ENCODE measurements around the gene BCL2L1.
"Not testable (repeated sequence)": the region's sequence is repeated elsewhere in the genome, so short reads cannot be mapped to it uniquely, and the experiment has no call there.

Gene BCL2L1

DNA sequence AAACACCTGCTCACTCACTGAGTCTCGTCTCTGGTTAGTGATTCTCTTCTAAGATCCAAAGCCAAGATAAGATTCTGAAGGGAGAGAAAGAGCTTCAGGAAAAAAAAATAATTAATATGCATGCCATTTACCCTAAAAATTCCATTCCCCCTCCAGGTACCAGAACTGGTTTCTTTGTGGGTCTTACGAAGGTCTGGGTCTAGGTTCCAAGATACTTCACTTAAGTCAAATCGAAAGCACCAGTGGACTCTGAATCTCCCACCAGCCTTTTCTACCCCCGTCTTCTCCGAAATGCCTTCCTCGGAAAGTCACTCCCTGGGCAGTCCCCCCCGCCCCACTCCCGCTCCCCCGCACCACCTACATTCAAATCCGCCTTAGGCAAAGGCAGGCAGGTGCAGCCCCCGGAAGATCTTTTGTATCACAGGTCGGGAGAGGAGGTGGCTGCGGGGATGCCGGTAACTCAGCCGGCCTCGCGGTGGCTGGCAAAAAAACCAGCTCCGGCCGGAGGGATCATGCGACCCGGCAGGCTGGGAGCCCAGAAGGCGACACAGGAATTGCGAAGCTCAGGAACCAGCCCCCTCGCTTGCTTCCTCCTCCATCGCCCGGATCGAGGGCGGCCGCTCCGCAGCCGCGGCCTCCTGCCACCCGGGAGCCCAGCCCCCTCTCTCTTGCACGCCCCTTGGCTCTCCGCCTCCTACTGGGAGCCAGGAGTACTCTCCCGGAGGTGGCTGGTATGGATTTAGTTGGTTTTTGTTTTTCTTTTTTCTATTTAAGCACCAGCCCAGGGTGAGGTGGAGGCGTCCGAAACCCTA lies at the start of gene BCL2L1:
BCL2L1 (minus strand) TSS at position 612 of the 812 bp plus-strand sequence. CDS start 650 bp downstream, outside the sequence.
- DNase-seq (ENCODE audit: low spot score) = peak; percentile 51

DNA sequence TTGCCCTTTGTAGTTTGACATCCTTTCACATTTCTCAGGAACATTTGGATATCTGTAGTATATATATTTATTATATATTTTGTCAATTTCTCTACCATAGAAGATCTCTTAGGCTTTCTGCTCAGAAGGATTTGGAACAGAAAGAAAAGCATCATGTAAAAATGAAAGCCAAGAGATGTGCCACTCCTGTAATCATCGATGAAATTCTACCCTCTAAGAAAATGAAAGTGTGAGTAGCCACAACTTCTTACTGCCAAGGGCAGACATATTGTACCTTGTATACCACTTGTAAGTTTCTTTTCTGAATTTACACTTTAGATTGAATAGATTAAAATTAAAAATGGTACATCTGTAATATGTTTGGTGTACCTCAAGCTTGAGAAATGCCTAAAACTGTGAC lies 47.6 kb upstream of the BCL2L1 start:
- DNase-seq (ENCODE audit: low spot score) = no peak

DNA sequence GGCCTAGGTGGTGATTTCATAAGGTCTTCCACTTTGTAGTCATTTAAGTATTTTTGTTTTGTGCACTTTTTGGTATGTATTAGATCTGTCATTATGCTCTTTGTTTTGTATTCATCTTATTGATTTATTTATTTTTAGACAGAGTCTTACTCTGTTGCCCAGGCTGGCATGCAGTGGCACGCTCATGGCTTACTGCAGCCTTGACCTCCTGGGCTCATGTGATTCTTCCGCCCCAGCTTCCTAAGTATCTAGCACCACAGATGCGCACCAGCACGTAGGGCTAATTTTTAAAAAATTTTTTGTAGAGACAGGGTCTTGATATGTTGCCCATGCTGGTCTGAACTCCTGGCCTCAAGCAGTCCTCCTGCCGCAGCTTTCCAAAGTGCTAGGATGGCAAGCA lies 47.0 kb upstream of the BCL2L1 start:
- DNase-seq (ENCODE audit: low spot score) = no peak

DNA sequence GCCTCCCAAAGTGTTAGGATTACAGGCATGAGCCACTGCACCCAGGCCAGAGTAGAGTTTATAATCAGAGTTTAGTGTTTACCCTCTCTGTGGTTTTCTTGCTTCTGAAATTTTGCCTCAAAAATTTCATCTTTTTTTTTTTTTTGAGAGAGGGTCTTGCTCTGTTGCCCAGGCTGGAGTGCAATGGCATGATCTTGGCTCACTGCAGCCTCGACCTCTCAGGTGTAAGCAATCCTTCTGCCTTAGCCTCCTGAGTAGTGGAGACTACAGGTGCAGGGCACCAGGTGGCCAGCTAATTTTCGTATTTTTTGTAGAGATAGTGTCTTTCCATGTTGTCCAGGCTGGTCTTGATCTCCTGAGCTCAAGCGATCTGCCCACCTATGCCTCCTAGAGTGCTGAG lies 45.1 kb upstream of the BCL2L1 start:
- DNase-seq (ENCODE audit: low spot score) = no peak

DNA sequence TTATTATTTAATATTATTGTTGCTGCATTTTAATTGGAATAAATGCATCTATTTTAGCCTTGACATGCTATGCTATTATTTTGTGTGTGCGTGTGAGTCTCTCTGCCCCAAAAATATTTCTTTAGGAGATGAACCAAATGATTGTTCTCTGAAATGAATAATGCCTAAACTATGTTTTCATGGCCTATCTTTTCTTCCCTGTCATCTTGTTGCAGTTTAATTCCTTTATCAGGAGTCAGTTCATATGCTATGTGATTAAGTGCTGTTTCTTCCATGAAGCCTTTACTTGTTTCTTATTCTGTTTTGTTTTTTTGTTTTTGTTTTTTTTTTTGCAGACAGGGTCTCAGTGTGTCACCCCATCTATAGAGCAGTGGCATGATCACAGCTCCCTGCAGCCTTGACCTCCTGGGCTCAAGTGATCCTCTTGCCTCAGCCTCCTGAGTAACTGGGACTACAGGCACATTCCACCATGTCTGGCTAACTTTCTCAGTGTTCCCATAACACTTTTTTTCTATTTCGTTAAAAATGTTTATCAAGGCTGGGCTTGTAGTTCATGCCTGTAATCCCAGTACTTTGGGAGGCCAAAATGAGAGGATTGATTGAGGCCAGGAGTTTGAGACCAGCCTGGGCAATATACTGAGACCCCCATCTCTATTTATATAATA lies 42.1 kb upstream of the BCL2L1 start:
- no peak for DNase-seq (ENCODE audit: low spot score)

DNA sequence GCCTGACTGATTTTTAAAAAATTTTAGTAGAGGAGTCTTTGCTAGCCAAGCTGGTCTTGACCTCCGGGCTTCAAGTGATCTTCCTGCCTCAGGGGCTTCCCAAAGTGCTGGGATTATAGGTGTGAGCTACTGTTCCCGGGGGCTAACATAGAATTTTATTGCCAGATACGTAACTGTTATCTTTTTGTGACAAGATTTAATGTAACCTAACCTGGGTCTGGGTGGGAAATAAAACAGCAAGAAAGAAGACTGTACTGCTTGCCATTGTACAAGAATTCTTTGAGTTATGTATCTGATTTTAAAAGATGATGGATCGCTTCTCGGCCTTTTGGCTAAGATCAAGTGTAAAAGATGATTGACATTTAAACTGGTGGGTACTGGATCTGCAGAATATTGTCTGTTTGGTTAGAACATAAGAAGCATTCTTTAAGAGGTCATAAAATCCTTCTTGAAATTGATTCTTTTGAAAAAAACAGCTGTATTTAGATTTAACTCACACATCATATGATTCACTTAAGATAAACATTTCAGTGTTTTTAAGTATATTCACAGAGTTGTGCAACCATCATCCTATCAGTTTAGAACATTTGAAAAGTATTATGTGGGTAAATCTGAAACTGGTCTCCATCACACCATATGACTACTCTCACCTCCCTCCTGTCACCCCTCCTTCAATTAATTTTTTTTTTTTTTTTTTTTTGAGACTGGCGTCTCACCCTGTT lies 38.0 kb upstream of the BCL2L1 start:
- no peak for DNase-seq (ENCODE audit: low spot score)

DNA sequence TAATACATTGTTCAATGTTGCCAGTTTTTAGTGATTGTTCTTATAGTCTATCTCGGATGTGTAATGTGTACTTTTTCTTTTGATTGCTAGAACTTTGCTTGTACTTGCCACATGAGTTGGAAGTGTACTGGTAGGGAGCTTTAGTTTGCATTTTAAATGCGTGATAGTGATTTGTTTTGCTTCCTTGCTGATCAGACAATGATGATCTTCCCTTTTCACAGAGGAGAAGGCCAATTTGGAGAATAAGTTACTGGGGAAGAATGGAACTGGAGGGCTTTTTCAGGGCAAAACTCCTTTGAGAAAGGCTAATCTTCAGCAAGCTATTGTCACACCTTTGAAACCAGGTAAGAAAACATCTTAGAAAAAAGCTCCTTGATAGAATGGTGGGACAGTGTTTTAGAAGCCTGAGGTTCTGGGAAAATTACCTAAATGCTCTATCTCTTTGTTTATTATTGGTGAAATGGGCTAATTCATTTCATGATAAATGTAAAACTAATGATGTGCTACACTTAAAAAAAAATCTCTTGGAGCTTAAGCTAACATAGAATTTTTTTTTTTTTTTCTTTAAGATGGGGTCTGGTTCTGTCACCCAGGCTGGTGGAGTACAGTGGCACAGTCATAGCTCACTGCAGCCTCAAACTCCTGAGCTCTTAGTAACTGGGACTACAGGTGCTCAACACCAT lies 37.3 kb upstream of the BCL2L1 start:
- no peak for DNase-seq (ENCODE audit: low spot score)

DNA sequence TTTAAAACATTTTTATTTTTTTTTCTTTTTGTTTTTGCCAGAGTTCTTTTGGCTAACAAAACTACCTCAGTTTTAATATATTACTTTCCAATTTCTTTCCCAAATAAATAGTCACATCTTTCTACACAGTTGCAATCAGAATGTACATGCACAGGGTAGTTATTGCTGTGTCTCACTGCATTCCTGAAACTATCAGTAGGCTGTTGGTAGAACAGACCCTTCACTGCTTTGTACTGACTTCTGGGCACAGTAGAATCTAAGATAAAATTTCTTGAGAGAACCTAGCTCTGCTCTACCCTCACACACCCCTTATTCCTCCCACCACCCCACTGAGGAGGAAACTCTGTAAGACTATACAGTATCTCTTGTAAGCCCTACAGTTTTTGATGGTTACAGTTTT lies 36.3 kb upstream of the BCL2L1 start:
- DNase-seq (ENCODE audit: low spot score) = no peak

DNA sequence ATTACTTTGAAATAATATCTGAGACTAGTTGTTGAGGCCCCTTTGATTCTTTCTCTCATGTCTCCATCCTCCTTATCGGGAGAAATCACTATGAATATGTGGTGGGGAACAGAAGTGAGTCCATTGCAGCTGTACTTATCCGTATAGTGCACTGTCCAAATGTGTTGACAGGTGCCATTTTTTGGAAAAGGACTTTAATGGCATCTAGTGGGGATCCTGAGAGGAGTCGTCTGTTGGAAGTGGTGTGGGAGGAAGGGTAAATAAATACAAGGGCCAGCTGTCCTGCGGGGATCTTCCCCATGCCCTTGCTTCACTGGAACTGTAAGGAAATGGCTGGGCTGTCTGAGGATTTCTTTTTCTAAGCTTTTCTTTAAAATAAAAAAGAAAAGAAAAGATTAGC lies 35.9 kb upstream of the BCL2L1 start:
- DNase-seq (ENCODE audit: low spot score) = no peak

DNA sequence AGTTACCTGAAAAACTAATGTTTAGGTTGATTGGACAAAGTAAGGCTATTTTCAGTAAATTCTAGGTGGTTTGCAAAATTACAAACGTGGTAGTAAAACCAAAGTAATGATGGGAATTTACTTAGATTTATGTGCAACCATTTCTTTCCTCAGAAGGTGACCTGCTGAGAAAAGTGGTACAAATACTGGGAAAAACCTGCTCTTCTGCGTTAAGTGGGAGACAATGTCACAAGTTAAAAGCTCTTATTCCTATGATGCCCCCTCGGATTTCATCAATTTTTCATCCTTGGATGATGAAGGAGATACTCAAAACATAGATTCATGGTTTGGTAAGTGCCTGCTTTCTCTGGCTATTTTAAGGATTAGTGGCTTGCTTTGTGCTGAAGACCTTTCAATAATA lies 34.6 kb upstream of the BCL2L1 start:
- DNase-seq (ENCODE audit: low spot score) = no peak

DNA sequence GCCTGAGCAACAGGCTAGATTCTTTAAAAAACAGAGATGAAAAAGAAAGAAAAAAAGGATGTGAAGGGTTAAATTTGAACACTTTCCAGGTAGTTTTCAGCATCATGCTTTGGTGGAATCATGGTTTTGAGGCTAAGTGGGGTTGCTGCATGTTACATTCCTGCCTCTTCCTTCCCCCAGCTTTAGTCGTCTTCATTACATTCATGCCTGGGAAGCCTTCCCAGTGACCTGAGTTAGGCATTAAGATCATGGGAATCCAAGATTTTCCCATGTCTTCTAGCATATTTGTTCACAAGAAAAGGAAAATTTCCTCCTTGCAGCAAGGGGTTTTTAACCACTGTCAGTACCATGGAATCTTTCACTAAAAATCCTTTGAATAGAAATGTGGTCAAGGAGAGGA lies 28.5 kb upstream of the BCL2L1 start:
- DNase-seq (ENCODE audit: low spot score) = no peak

DNA sequence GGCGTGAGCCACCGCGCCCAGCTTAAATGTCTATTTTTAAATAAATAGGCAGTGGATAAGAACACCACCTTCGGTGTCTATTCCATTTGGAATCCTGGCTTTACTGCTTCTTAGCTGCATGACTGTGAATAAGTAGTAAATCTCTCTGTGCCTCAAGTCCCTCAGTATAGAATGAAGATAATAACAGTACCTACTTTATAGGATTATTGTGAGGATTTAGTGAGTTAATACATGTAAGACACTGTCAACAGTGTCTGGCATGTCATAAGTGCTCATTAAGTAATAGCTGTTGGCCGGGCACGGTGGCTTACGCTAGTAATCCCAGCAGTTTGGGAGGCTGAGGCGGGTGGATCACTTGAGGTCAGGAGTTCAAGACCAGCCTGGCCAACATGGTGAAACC lies 26.6 kb upstream of the BCL2L1 start:
- no peak for DNase-seq (ENCODE audit: low spot score)

DNA sequence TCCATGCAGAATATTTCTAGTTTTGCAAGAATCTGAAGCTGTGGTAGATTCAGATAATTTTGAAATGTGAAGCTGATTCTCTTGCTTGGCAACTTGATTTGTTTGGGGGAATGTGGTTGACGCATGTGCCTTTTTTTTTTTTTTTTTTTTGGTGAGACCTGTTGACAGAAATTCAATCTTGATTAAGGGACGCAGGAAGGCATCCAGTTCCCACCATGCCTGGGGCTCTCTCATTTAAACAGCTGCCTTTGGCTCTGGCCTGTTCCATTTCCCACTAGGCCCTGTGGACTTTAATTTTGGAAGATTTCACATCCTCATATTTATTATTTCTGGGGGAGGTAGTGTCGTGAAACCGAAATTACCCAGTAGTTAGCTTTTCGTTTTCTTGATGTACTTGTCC lies 25.0 kb upstream of the BCL2L1 start:
- DNase-seq (ENCODE audit: low spot score) = no peak

DNA sequence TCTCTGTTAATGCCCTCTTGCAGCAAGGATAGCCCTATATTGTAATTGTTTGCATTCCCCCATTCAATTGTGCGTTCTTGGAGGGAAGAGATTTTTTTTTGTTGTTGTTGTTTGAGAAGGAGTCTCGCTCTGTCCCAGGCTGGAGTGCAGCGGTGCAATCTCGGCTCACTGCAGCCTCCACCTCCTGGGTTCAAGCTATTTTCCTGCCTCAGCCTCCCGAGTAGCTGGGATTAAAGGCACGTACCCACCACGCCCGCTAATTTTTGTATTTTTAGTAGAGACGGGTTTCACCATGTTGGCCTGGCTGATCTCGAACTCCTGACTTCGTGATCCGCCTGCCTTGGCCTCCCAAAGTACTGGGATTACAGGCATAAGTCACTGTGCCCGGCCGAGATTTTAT lies 24.4 kb upstream of the BCL2L1 start:
- not testable (repeated sequence) for DNase-seq (ENCODE audit: low spot score)

DNA sequence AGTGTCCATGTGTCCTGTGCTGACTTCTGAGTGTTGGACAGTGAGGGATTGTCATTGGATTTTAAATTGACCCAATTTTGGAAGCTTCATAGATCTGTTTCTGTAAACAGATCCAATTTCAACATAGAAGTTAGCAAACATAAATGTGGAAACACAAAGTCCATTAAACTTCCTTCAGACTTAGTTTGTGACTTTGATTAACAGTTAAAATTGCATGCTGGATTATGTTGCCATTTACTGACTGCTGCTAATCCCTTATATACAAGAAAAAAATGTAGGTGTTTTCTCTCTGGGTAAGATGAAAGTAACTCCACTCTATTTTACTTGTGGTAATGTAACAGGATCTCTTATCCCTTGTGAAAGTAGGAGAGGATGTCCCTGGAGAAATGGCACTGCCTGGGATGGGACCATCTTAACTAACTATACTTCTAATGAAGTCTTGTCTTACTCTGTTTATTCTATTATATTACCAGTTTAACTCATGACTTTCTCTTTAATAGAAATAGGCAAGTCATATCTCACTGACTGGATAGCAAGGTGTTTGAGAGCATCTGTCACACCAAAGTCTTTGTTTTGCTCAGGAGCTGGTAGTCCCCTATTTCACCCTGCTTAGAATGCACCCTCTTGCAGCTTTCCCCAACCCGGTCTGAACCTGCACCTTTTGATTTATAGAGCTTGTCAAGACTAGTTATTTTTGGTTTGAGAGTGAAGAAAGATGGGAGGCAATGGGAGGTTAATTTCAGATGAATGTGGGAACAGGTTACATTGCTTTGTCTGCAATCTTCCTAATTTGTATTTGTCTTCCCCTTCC lies 23.6 kb upstream of the BCL2L1 start:
- no peak for DNase-seq (ENCODE audit: low spot score)

DNA sequence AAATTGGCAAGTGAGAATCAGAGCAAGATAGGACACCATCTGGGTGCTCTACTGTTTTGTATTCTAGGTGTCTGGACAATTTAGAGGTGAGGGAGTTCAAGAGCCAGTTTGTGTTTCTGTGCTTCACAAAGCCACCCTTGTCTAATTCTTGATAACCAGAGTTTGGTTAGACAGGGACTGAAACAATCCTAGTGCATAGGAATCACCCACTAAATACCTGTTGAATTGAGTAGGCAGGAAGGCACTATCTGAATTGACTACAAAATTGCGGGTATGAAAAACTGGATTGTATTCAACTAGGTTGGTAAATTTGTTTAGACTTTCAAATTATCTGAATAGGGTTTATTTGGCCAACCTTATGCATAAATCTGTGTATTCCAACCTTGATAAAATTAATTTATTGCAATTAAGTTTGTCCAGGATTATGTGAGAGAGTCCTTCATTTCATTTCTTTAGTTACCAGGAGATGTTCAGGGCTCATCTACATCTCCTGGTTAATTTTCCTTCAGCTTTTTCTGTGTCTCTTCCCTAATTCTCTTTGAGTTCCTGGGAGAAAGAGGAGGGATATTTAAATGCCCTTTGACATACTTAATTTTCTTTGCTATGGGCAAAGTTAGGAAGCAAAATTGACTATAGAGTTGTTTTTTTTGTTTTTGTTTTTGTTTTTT lies 18.1 kb upstream of the BCL2L1 start:
- no peak for DNase-seq (ENCODE audit: low spot score)

DNA sequence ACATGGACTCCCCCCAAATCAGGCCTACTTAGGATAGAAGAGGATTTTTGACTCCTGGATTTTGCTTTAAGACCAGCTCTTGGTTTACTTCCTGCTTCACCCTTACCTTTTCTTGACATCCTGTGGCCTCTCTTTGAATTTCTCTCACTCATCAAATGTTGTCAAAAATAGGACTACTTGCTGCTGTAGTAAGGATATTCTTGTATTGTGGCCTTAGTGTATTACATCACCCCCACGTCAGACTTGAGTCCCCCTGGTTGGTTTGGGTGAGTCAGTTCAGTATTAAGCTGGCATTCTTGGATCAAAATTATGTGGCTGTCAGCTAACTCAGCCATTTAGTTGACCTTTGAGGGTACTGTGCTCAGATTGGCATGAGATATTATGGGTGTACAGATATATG lies 17.5 kb upstream of the BCL2L1 start:
- no peak for DNase-seq (ENCODE audit: low spot score)

DNA sequence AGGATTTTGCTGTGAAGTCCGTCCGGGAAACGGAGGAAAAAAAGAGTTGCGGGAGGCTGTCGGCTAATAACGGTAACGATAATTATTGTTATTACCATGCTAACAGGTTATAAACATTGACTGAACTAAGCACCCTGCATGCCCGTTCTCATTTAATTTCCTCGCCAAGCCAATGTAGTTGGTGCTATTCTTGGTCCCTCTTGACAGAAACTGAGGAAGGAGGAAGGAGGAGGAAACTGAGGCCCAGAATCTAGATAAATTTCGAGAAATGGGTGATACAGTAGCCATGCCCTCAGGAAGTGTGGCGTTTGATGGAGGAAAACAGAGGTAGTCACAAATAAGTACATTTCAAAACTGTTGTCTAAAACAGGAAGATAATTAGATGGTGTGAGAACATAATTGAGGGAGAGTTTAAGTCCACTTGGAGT lies 16.9 kb upstream of the BCL2L1 start:
- no peak for DNase-seq (ENCODE audit: low spot score)

DNA sequence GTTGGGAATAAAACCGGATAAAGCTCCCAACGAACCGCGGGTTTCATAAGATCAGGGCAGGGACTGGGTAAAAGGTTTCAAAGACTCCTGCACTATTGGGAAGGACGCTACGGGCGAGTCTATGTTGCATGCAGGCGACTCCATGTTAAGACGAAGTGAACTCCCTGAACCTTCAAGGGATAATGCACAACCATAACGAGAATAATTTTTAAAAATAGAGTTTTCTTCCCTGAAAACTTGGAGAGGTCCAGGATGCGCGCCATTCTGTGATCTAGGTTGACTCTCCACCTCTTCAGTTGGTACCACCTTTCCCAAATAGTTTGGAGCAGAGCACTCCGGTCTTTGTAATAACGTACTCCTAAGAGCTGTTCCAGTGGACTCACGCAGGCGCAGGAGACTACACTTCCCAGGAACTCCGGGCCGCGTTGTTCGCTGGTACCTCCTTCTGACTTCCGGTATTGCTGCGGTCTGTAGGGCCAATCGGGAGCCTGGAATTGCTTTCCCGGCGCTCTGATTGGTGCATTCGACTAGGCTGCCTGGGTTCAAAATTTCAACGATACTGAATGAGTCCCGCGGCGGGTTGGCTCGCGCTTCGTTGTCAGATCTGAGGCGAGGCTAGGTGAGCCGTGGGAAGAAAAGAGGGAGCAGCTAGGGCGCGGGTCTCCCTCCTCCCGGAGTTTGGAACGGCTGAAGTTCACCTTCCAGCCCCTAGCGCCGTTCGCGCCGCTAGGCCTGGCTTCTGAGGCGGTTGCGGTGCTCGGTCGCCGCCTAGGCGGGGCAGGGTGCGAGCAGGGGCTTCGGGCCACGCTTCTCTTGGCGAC lies 16.3 kb upstream of the BCL2L1 start, which contains the start of gene TPX2:
TPX2 (plus strand) TSS at position 562 of the 821 bp plus-strand sequence. CDS start 18,187 bp downstream, outside the sequence.
- peak; percentile 90 for DNase-seq (ENCODE audit: low spot score)

DNA sequence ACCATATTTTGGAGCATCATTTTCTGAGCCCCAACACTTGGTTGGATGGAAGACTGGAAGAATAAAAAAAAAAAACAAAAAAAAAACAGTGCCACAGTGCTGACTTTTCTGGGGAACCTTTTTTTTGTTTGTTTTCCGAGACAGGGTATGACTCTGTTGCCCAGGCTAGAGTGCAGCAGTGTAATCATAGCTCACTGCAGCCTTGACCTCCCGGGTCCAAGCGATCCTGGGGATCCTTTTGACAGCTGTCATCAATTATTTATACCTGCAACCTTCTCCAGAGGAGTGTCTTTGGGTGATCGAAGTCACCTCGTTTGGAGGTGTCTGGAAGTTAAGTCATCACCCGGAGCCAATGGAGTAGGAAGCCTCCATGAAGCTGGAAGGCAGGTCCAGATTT lies 8.7 kb upstream of the BCL2L1 start:
- DNase-seq (ENCODE audit: low spot score) = no peak
